SK-N-SH (cell line): ENCODE data around the gene EYA3.

ENCODE experiments used
- CTCF ChIP-seq: fragments of 200-600 bp; sonication (generic); IDR thresholded peaks from 2 replicates; pipeline ENCODE4 v1.6.1; 2017; ENCODE audit warnings: antibody characterized with exemption, mild to moderate bottlenecking, moderate library complexity
- EZH2phosphoT487 ChIP-seq: fragments of 200-600 bp; sonication (generic); IDR thresholded peaks from 2 replicates; pipeline ENCODE4 v1.6.1; 2017; ENCODE audit warnings: low read depth, mixed run types, mild to moderate bottlenecking, antibody characterized with exemption, moderate library complexity, borderline replicate concordance
- FOXM1 ChIP-seq: IDR thresholded peaks from 2 replicates; pipeline ENCODE4 v1.4.0; 2012; ENCODE audit warnings: low read depth, mild to moderate bottlenecking
- GATA2 ChIP-seq: sonication (generic); formaldehyde crosslinking; IDR thresholded peaks from 2 replicates; pipeline ENCODE4 v1.5.0; 2020; ENCODE audit warnings: mild to moderate bottlenecking, missing genetic modification reagents
- MAX ChIP-seq: IDR thresholded peaks from 2 replicates; pipeline ENCODE4 v1.4.0; 2012; ENCODE audit warnings: low read depth
- MEF2A ChIP-seq: IDR thresholded peaks from 2 replicates; pipeline ENCODE4 v1.4.0; 2012; ENCODE audit warnings: low read depth, borderline replicate concordance
- NRF1 ChIP-seq: IDR thresholded peaks from 2 replicates; pipeline ENCODE4 v1.6.1; 2012; ENCODE audit warnings: low read depth, mild to moderate bottlenecking, low read length
- POLR2AphosphoS5 ChIP-seq: IDR thresholded peaks from 2 replicates; pipeline ENCODE4 v1.6.1; 2012; ENCODE audit warnings: low read depth, low read length
- RXRA ChIP-seq: IDR thresholded peaks from 2 replicates; pipeline ENCODE4 v1.4.0; 2012; ENCODE audit warnings: low read depth, mild to moderate bottlenecking, borderline replicate concordance
- SMC3 ChIP-seq: IDR thresholded peaks from 2 replicates; pipeline ENCODE4 v1.6.1; 2012; ENCODE audit warnings: low read depth, low read length, improper control_type of control experiment

DNA sequence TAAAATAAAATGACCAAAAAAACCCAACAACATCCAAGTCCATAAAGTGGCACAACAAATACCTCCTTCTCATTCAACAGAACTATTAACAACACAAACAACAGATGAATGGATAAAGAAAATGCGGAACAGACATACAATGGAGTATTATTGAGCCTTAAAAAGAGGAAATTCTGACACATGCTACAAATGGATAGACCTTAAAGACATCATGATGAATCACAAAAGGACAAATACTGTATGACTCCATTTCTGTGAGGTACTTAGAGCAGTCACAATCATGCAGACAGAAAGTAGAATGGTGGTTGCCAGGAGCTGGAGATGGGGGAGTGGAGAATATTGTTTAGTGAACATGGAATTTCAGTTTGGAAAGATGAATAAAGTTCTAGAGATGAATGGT lies 42.6 kb downstream of the EYA3 start:
- no peak for TF ChIP-seq CTCF
- no peak for TF ChIP-seq MAX
- no peak for TF ChIP-seq EZH2phosphoT487
- TF ChIP-seq RXRA, result no peak
- TF ChIP-seq SMC3, result no peak
- TF ChIP-seq FOXM1, result no peak
- no peak for TF ChIP-seq GATA2 (CRISPR knock-in tag)
- no peak for TF ChIP-seq NRF1
- no peak for TF ChIP-seq POLR2AphosphoS5
- TF ChIP-seq MEF2A, result no peak
